HEK293 (cell line): ENCODE measurements around the gene TMEM272.
A peak's percentile ranks its signal among the peaks of the same experiment; 100 is the strongest.

ENCODE experiments used
- GFI1B ChIP-seq: fragments of 450-650 bp; formaldehyde crosslinking; IDR thresholded peaks from 2 replicates; pipeline ENCODE4 v1.5.1; 2016; ENCODE audit warnings: missing biosample characterization, missing genetic modification characterization
- OVOL3 ChIP-seq: fragments of 450-650 bp; formaldehyde crosslinking; IDR thresholded peaks from 2 replicates; pipeline ENCODE4 v1.5.1; 2016; ENCODE audit warnings: missing biosample characterization, missing genetic modification characterization
- TRIM28 ChIP-seq: IDR thresholded peaks from 2 replicates; pipeline ENCODE4 v1.6.1; 2011; ENCODE audit warnings: low read length, control low read depth, borderline replicate concordance
- ZBTB7A ChIP-seq: fragments of 450-650 bp; formaldehyde crosslinking; IDR thresholded peaks from 2 replicates; pipeline ENCODE4 v1.5.1; 2016; ENCODE audit warnings: low read depth, missing biosample characterization, missing genetic modification characterization
- ZNF133 ChIP-seq: fragments of 450-650 bp; formaldehyde crosslinking; IDR thresholded peaks from 2 replicates; pipeline ENCODE4 v1.5.1; 2016; ENCODE audit warnings: missing biosample characterization, missing genetic modification characterization
- ZNF148 ChIP-seq: fragments of 450-650 bp; formaldehyde crosslinking; IDR thresholded peaks from 2 replicates; pipeline ENCODE4 v1.5.0; 2017; ENCODE audit warnings: missing biosample characterization, missing genetic modification characterization, borderline replicate concordance
- ZNF169 ChIP-seq: fragments of 450-650 bp; formaldehyde crosslinking; IDR thresholded peaks from 2 replicates; pipeline ENCODE4 v1.5.1; 2016; ENCODE audit warnings: missing biosample characterization, missing genetic modification characterization
- ZNF175 ChIP-seq: fragments of 450-650 bp; formaldehyde crosslinking; IDR thresholded peaks from 2 replicates; pipeline ENCODE4 v1.5.1; 2016; ENCODE audit warnings: missing biosample characterization, missing genetic modification characterization
- ZNF221 ChIP-seq: fragments of 450-650 bp; formaldehyde crosslinking; IDR thresholded peaks from 2 replicates; pipeline ENCODE4 v1.5.1; 2017; ENCODE audit warnings: missing biosample characterization, missing genetic modification characterization, borderline replicate concordance
- ZNF335 ChIP-seq: fragments of 450-650 bp; formaldehyde crosslinking; conservative IDR thresholded peaks from 2 replicates; pipeline ENCODE4 v1.5.1; 2016; ENCODE audit warnings: missing biosample characterization, missing genetic modification characterization
- ZNF366 ChIP-seq: fragments of 450-650 bp; formaldehyde crosslinking; conservative IDR thresholded peaks from 2 replicates; pipeline ENCODE4 v1.5.1; 2016; ENCODE audit warnings: missing biosample characterization, missing genetic modification characterization
- ZNF473 ChIP-seq: fragments of 450-650 bp; formaldehyde crosslinking; IDR thresholded peaks from 2 replicates; pipeline ENCODE4 v1.5.1; 2017; ENCODE audit warnings: missing biosample characterization, missing genetic modification characterization
- ZNF514 ChIP-seq: fragments of 450-650 bp; formaldehyde crosslinking; IDR thresholded peaks from 2 replicates; pipeline ENCODE4 v1.5.1; 2016; ENCODE audit warnings: missing biosample characterization, missing genetic modification characterization
- ZNF558 ChIP-seq: fragments of 450-650 bp; formaldehyde crosslinking; IDR thresholded peaks from 2 replicates; pipeline ENCODE4 v1.5.1; 2016; ENCODE audit warnings: missing biosample characterization, missing genetic modification characterization
- ZNF561 ChIP-seq: fragments of 450-650 bp; IDR thresholded peaks from 2 replicates; pipeline ENCODE4 v1.5.1; 2018; ENCODE audit warnings: missing biosample characterization, missing genetic modification characterization, borderline replicate concordance
- ZNF645 ChIP-seq: fragments of 450-650 bp; formaldehyde crosslinking; IDR thresholded peaks from 2 replicates; pipeline ENCODE4; 2016; ENCODE audit warnings: missing biosample characterization, missing genetic modification characterization
- ZNF76 ChIP-seq: fragments of 450-650 bp; formaldehyde crosslinking; IDR thresholded peaks from 2 replicates; pipeline ENCODE4; 2016; ENCODE audit warnings: low read depth, missing biosample characterization, missing genetic modification characterization, borderline replicate concordance
- ZNF792 ChIP-seq: fragments of 450-650 bp; formaldehyde crosslinking; IDR thresholded peaks from 2 replicates; pipeline ENCODE4 v1.5.1; 2016; ENCODE audit warnings: missing biosample characterization, missing genetic modification characterization
- ZXDB ChIP-seq: fragments of 450-650 bp; formaldehyde crosslinking; IDR thresholded peaks from 2 replicates; pipeline ENCODE4 v1.5.1; 2016; ENCODE audit warnings: missing biosample characterization, missing genetic modification characterization
- TF ChIP-seq, protein P1 (sequence below): fragments of 450-650 bp; formaldehyde crosslinking; IDR thresholded peaks from 2 replicates; pipeline ENCODE4 v1.5.1; 2016; ENCODE audit warnings: missing biosample characterization, missing genetic modification characterization
- TF ChIP-seq, protein P2 (sequence below): fragments of 450-650 bp; formaldehyde crosslinking; IDR thresholded peaks from 2 replicates; pipeline ENCODE4 v1.5.1; 2016; ENCODE audit warnings: missing biosample characterization, missing genetic modification characterization
- TF ChIP-seq, protein P3 (sequence below): fragments of 450-650 bp; formaldehyde crosslinking; IDR thresholded peaks from 2 replicates; pipeline ENCODE4 v1.5.1; 2016; ENCODE audit warnings: missing biosample characterization, missing genetic modification characterization, borderline replicate concordance
- TF ChIP-seq, protein P4 (sequence below): fragments of 450-650 bp; formaldehyde crosslinking; IDR thresholded peaks from 2 replicates; pipeline ENCODE4 v1.5.1; 2017; ENCODE audit warnings: missing biosample characterization, missing genetic modification characterization
- TF ChIP-seq, protein P5 (sequence below): fragments of 450-650 bp; formaldehyde crosslinking; IDR thresholded peaks from 2 replicates; pipeline ENCODE4 v1.5.1; 2016; ENCODE audit warnings: missing biosample characterization, missing genetic modification characterization, low read depth

Gene TMEM272

DNA sequence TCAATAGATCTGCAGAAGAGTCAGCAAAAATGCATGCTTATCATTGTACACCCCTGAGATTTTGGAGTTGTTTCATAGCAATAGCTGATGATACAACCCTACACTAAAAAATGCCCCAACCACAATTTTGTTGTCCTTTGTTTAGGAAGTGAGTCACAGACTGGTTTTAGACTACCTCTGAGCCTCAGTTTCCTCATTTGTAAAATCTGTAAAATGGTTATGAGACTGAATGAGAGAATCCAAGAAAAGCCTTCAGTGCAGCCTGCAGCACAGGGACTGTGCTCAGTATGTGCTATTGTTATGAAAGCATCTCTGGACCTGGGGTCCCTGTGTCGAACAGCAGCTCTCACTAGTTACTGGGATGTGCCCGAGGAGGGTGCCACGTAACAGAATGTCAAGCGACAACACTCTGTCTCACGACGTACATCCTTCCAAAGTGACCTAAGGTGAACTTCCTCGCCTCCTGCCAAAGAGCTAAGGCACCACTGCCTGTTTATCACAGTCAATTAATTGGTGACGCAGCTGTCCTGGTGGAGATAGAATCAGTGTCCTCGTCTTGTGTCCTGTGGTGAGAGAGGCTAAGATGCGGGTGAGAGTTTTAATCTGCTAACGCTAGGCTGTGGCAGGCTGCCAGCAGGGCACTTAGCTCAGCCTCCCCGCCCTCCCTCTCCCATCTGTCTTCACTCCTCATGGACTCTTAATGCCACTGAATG lies 59.1 kb downstream of the TMEM272 start (continued):
- TF ChIP-seq ZNF558 (tag by site-specific recombination) (peak; percentile 73; the same call in 1 of the 2 replicates), ZBTB7A (tag by site-specific recombination) (no peak), ZNF221 (no peak), ZNF76 (peak; percentile 21; the same call in 1 of the 2 replicates), TRIM28 (peak; percentile 81), ZNF133 (tag by site-specific recombination) (no peak), ZNF561 (tag by site-specific recombination) (peak; percentile 32; the same call in 1 of the 2 replicates), ZNF366 (tag by site-specific recombination) (peak; percentile 61), ZNF175 (tag by site-specific recombination) (no peak), ZNF169 (tag by site-specific recombination) (no peak), ZXDB (no peak; the same call in 1 of the 2 replicates), ZNF792 (tag by site-specific recombination) (no peak), ZNF645 (tag by site-specific recombination) (no peak), ZNF148 (tag by site-specific recombination) (no peak), ZNF473 (tag by site-specific recombination) (no peak), ZNF514 (tag by site-specific recombination) (no peak), GFI1B (tag by site-specific recombination) (peak; percentile 73), ZNF335 (tag by site-specific recombination) (peak; percentile 82), OVOL3 (tag by site-specific recombination) (no peak)
- TF ChIP-seq, protein P1, sequence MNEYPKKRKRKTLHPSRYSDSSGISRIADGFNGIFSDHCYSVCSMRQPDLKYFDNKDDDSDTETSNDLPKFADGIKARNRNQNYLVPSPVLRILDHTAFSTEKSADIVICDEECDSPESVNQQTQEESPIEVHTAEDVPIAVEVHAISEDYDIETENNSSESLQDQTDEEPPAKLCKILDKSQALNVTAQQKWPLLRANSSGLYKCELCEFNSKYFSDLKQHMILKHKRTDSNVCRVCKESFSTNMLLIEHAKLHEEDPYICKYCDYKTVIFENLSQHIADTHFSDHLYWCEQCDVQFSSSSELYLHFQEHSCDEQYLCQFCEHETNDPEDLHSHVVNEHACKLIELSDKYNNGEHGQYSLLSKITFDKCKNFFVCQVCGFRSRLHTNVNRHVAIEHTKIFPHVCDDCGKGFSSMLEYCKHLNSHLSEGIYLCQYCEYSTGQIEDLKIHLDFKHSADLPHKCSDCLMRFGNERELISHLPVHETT (tag by site-specific recombination) = peak; percentile 46; the same call in 1 of the 2 replicates
- TF ChIP-seq, protein P2, sequence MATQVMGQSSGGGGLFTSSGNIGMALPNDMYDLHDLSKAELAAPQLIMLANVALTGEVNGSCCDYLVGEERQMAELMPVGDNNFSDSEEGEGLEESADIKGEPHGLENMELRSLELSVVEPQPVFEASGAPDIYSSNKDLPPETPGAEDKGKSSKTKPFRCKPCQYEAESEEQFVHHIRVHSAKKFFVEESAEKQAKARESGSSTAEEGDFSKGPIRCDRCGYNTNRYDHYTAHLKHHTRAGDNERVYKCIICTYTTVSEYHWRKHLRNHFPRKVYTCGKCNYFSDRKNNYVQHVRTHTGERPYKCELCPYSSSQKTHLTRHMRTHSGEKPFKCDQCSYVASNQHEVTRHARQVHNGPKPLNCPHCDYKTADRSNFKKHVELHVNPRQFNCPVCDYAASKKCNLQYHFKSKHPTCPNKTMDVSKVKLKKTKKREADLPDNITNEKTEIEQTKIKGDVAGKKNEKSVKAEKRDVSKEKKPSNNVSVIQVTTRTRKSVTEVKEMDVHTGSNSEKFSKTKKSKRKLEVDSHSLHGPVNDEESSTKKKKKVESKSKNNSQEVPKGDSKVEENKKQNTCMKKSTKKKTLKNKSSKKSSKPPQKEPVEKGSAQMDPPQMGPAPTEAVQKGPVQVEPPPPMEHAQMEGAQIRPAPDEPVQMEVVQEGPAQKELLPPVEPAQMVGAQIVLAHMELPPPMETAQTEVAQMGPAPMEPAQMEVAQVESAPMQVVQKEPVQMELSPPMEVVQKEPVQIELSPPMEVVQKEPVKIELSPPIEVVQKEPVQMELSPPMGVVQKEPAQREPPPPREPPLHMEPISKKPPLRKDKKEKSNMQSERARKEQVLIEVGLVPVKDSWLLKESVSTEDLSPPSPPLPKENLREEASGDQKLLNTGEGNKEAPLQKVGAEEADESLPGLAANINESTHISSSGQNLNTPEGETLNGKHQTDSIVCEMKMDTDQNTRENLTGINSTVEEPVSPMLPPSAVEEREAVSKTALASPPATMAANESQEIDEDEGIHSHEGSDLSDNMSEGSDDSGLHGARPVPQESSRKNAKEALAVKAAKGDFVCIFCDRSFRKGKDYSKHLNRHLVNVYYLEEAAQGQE (tag by site-specific recombination) = no peak
- TF ChIP-seq, protein P3, sequence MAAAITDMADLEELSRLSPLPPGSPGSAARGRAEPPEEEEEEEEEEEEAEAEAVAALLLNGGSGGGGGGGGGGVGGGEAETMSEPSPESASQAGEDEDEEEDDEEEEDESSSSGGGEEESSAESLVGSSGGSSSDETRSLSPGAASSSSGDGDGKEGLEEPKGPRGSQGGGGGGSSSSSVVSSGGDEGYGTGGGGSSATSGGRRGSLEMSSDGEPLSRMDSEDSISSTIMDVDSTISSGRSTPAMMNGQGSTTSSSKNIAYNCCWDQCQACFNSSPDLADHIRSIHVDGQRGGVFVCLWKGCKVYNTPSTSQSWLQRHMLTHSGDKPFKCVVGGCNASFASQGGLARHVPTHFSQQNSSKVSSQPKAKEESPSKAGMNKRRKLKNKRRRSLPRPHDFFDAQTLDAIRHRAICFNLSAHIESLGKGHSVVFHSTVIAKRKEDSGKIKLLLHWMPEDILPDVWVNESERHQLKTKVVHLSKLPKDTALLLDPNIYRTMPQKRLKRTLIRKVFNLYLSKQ = no peak
- TF ChIP-seq, protein P4, sequence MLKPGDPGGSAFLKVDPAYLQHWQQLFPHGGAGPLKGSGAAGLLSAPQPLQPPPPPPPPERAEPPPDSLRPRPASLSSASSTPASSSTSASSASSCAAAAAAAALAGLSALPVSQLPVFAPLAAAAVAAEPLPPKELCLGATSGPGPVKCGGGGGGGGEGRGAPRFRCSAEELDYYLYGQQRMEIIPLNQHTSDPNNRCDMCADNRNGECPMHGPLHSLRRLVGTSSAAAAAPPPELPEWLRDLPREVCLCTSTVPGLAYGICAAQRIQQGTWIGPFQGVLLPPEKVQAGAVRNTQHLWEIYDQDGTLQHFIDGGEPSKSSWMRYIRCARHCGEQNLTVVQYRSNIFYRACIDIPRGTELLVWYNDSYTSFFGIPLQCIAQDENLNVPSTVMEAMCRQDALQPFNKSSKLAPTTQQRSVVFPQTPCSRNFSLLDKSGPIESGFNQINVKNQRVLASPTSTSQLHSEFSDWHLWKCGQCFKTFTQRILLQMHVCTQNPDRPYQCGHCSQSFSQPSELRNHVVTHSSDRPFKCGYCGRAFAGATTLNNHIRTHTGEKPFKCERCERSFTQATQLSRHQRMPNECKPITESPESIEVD (tag by site-specific recombination) = peak; percentile 58
- TF ChIP-seq, protein P5, sequence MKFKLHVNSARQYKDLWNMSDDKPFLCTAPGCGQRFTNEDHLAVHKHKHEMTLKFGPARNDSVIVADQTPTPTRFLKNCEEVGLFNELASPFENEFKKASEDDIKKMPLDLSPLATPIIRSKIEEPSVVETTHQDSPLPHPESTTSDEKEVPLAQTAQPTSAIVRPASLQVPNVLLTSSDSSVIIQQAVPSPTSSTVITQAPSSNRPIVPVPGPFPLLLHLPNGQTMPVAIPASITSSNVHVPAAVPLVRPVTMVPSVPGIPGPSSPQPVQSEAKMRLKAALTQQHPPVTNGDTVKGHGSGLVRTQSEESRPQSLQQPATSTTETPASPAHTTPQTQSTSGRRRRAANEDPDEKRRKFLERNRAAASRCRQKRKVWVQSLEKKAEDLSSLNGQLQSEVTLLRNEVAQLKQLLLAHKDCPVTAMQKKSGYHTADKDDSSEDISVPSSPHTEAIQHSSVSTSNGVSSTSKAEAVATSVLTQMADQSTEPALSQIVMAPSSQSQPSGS (tag by site-specific recombination) = 0 out of 2 replicates have a peak, but pooled peaks have one; percentile 27
